ENCODE results near the gene IL1RAPL1.

DNA sequence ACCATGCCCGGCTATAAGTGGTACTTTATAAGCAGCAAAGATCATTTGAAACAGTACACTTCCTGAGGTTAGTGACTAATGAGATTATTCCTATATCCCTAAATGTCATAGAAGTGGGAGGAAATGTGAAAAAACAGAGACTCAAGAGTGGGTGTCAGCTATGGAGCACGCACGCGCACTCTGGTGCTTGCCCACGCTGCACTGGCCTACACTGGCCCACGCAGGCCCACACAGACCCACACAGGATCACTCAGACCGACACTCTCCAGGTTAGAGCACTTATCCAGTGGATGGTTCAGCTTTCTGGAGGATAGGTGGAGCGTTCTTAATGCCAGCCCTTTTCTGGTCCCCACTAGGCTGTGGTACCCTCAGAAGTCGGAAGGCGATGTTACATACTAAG lies 78.5 kb downstream of the IL1RAPL1 start:
- TF ChIP-seq, protein P1, sequence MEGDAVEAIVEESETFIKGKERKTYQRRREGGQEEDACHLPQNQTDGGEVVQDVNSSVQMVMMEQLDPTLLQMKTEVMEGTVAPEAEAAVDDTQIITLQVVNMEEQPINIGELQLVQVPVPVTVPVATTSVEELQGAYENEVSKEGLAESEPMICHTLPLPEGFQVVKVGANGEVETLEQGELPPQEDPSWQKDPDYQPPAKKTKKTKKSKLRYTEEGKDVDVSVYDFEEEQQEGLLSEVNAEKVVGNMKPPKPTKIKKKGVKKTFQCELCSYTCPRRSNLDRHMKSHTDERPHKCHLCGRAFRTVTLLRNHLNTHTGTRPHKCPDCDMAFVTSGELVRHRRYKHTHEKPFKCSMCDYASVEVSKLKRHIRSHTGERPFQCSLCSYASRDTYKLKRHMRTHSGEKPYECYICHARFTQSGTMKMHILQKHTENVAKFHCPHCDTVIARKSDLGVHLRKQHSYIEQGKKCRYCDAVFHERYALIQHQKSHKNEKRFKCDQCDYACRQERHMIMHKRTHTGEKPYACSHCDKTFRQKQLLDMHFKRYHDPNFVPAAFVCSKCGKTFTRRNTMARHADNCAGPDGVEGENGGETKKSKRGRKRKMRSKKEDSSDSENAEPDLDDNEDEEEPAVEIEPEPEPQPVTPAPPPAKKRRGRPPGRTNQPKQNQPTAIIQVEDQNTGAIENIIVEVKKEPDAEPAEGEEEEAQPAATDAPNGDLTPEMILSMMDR (IDR thresholded peaks at IDR 0.05) = no peak
- TF ChIP-seq POLR2A (IDR thresholded peaks at IDR 0.05; ENCODE audit: low read depth) (no peak), POLR2AphosphoS5 (IDR thresholded peaks at IDR 0.05) (no peak)

Measured in esophagus muscularis mucosa (tissue), 3 donors.